LoVo (cell line): ENCODE results near the gene PDCL2.

ENCODE experiments used
- DNase-seq: peaks from one replicate; pipeline ENCODE4 v3.0.0-alpha.2; 2016; ENCODE audit warnings: low spot score

Gene PDCL2

GRCh38 chr4:55538531-55538930 lies 53.5 kb downstream of the PDCL2 start:
- DNase-seq, result no peak

- DNase-seq, result no peak
Observed at GRCh38 chr4:55534306-55534705, 57.7 kb downstream of the PDCL2 start.

GRCh38 chr4:55530691-55531090 lies 61.4 kb downstream of the PDCL2 start:
- no peak for DNase-seq

- DNase-seq, result no peak
Observed at GRCh38 chr4:55530167-55530566, 61.9 kb downstream of the PDCL2 start.

GRCh38 chr4:55528491-55528890 lies 63.6 kb downstream of the PDCL2 start:
- DNase-seq, result no peak

GRCh38 chr4:55524844-55525571 lies 67.0 kb downstream of the PDCL2 start:
- DNase-seq, result no peak

- no peak for DNase-seq
Observed at GRCh38 chr4:55518442-55518841, 73.6 kb downstream of the PDCL2 start.

GRCh38 chr4:55517526-55518229 lies 74.4 kb downstream of the PDCL2 start:
- no peak for DNase-seq

GRCh38 chr4:55512922-55513571 lies 79.0 kb downstream of the PDCL2 start:
- no peak for DNase-seq

- no peak for DNase-seq
Observed at GRCh38 chr4:55512077-55512476, 80.0 kb downstream of the PDCL2 start.

GRCh38 chr4:55510685-55511084 lies 81.4 kb downstream of the PDCL2 start:
- no peak for DNase-seq

GRCh38 chr4:55509266-55509665 lies 82.8 kb downstream of the PDCL2 start:
- no peak for DNase-seq

- no peak for DNase-seq
Observed at GRCh38 chr4:55507612-55508011, 84.4 kb downstream of the PDCL2 start.
